Neuronal stem cell (in vitro differentiated cells): ENCODE results near the gene FER.
"Not testable (repeated sequence)": the region's sequence is repeated elsewhere in the genome, so short reads cannot be mapped to it uniquely, and the experiment has no call there.

Experiments
- DNase-seq: peaks from one replicate; pipeline ENCODE4 v3.0.0-alpha.2; 2013; ENCODE audit warnings: low spot score
- H2AFZ ChIP-seq: one replicate; pipeline ENCODE4 v1.6.1; 2013; ENCODE audit warnings: mild to moderate bottlenecking, low read length, inconsistent platforms
- H2AK5ac ChIP-seq: 2 replicates; pipeline ENCODE4 v1.6.1; 2013; ENCODE audit warnings: low read depth, mild to moderate bottlenecking, inconsistent platforms, low read length, moderate library complexity, mixed read lengths
- H2BK120ac ChIP-seq: 2 replicates; pipeline ENCODE4 v1.6.1; 2013; ENCODE audit warnings: low read depth, mild to moderate bottlenecking, inconsistent platforms, low read length, moderate library complexity, mixed read lengths
- H2BK12ac ChIP-seq: one replicate; pipeline ENCODE4 v1.6.1; 2013; ENCODE audit warnings: low read length, inconsistent platforms
- H2BK15ac ChIP-seq: 2 replicates; pipeline ENCODE4 v1.6.1; 2013; ENCODE audit warnings: mild to moderate bottlenecking, low read length, inconsistent platforms, mixed read lengths
- H2BK5ac ChIP-seq: one replicate; pipeline ENCODE4 v1.6.1; 2013; ENCODE audit warnings: inconsistent platforms, mild to moderate bottlenecking, low read length, moderate library complexity
- H3K14ac ChIP-seq: one replicate; pipeline ENCODE4 v1.6.1; 2013; ENCODE audit warnings: low read length, inconsistent platforms
- H3K18ac ChIP-seq: 2 replicates; pipeline ENCODE4 v1.6.1; 2013; ENCODE audit warnings: low read length, inconsistent platforms
- H3K23ac ChIP-seq: 2 replicates; pipeline ENCODE4 v1.6.1; 2013; ENCODE audit warnings: low read depth, mild to moderate bottlenecking, mixed read lengths, low read length, inconsistent platforms; ENCODE audit not compliant: poor library complexity
- H3K27ac ChIP-seq: replicated peaks from 3 replicates; pipeline ENCODE4 v1.5.1; 2013; ENCODE audit warnings: low read length, inconsistent platforms
- H3K27me3 ChIP-seq, 3 experiments: 2 replicates each; pipeline ENCODE4 v1.6.1; 2013; ENCODE audit warnings: low read length in 3 of 3, mild to moderate bottlenecking in 2 of 3, inconsistent platforms in 1 of 3, low read depth in 1 of 3, mixed read lengths in 1 of 3, moderate library complexity in 1 of 3; ENCODE audit not compliant: control insufficient read depth in 3 of 3, insufficient read depth in 3 of 3
- H3K36me3 ChIP-seq, 2 donors: replicated peaks in 1 of 2; 2 replicates each; pipeline ENCODE4 v1.6.1; 2013; ENCODE audit warnings: low read length in 2 of 2; ENCODE audit not compliant: control insufficient read depth in 2 of 2, insufficient read depth in 2 of 2
- H3K4ac ChIP-seq: 2 replicates; pipeline ENCODE4 v1.6.1; 2013; ENCODE audit warnings: inconsistent platforms, mild to moderate bottlenecking, low read length, moderate library complexity
- H3K4me1 ChIP-seq, 2 donors: 1 replicate in 1 of 2; 2 replicates in 1 of 2; pipeline ENCODE4 v1.6.1; 2013; ENCODE audit warnings: low read length in 2 of 2, low read depth in 1 of 2; ENCODE audit not compliant: control insufficient read depth in 2 of 2, insufficient read depth in 1 of 2
- H3K4me2 ChIP-seq: one replicate; pipeline ENCODE4 v1.6.1; 2013; ENCODE audit warnings: mild to moderate bottlenecking, low read length, inconsistent platforms; ENCODE audit not compliant: insufficient read depth, poor library complexity, severe bottlenecking
- H3K4me3 ChIP-seq, 2 donors: 2 replicates each; pipeline ENCODE4 v1.5.1; 2013; ENCODE audit warnings: low read length in 2 of 2, mild to moderate bottlenecking in 2 of 2, inconsistent platforms in 1 of 2, moderate library complexity in 1 of 2
- H3K79me1 ChIP-seq: one replicate; pipeline ENCODE4 v1.6.1; 2013; ENCODE audit warnings: low read depth, mild to moderate bottlenecking, inconsistent platforms, low read length, moderate library complexity
- H3K9ac ChIP-seq: one replicate; pipeline ENCODE4 v1.6.1; 2013; ENCODE audit warnings: mild to moderate bottlenecking, low read depth, low read length, inconsistent platforms; ENCODE audit not compliant: poor library complexity
- H3K9me3 ChIP-seq, 2 donors: replicated peaks in 1 of 2; 2 replicates each; pipeline versions ENCODE3 to v1.6.1; 2013; ENCODE audit warnings: low read length in 2 of 2, mild to moderate bottlenecking in 2 of 2, inconsistent platforms in 1 of 2, low read depth in 1 of 2, mixed read lengths in 1 of 2, moderate library complexity in 1 of 2; ENCODE audit not compliant: control insufficient read depth in 2 of 2, insufficient read depth in 1 of 2
- H4K8ac ChIP-seq: one replicate; pipeline ENCODE4 v1.6.1; 2013; ENCODE audit warnings: low read depth, mild to moderate bottlenecking, inconsistent platforms, low read length, moderate library complexity
- H4K91ac ChIP-seq: one replicate; pipeline ENCODE4 v1.6.1; 2013; ENCODE audit warnings: low read length, low read depth, mild to moderate bottlenecking, inconsistent platforms; ENCODE audit not compliant: poor library complexity
- WGBS, 2 donors: extraction: QIAGEN DNeasy Blood & Tissue Kit; methylation state at CpG; one replicate each; pipeline ENCODE4 v1.1.7; 2013; ENCODE audit warnings: missing lambda C conversion rate in 2 of 2, mixed read lengths in 1 of 2; ENCODE audit not compliant: insufficient read length in 2 of 2, insufficient replicate concordance in 1 of 2; ENCODE audit errors: extremely low coverage in 2 of 2; 5-methylcytosine and 5-hydroxymethylcytosine counted together

The FER gene

GRCh38 chr5:109041317-109041716 is 293.6 kb downstream of the FER start:
- no peak overlapping the region for H3K23ac ChIP-seq
- no peak overlapping the region for H3K9ac ChIP-seq
- H4K8ac ChIP-seq, result no peak overlapping the region
- H3K79me1 ChIP-seq, result no peaks in the 10 kb centered on the region
- no peak overlapping the region for H2BK12ac ChIP-seq
- H4K91ac ChIP-seq, result no peak overlapping the region
- no peak overlapping the region for H3K4ac ChIP-seq
- DNase-seq, result no peak
- no peak overlapping the region for H2BK120ac ChIP-seq
- no peak overlapping the region for H2AFZ ChIP-seq
- H2AK5ac ChIP-seq, result no peak overlapping the region
- no peak overlapping the region for H2BK5ac ChIP-seq
- H3K4me2 ChIP-seq, result no peak overlapping the region
- H3K18ac ChIP-seq, result no peak overlapping the region
- H3K9me3 ChIP-seq, result no peaks in the 10 kb centered on the region
- H3K36me3 ChIP-seq, result no peaks in the 10 kb centered on the region
- no peak overlapping the region for H2BK15ac ChIP-seq
- peaks cover 0 to 2% of the 10 kb centered on the region in 2 donors for H3K4me1 ChIP-seq
- H3K14ac ChIP-seq, result no peak overlapping the region
- H3K27me3 ChIP-seq, result no peaks in the 10 kb centered on the region
- 100% methylated on average over 1 of the region's 3 CpGs; no CpG with 5 or more reads in 1 of the 2 donors for WGBS, 2 donors
- H3K27ac ChIP-seq, result no peak overlapping the region
- H3K4me3 ChIP-seq, result no peak overlapping the region

- no peaks in the 10 kb centered on the region for H3K79me1 ChIP-seq
- no peaks in the 10 kb centered on the region for H3K9me3 ChIP-seq
- H2BK5ac ChIP-seq, result no peak overlapping the region
- H2AK5ac ChIP-seq, result no peak overlapping the region
- no CpG with 5 or more reads among the region's 2 CpGs for WGBS, 2 donors
- no peak for DNase-seq
- no peak overlapping the region for H3K4me2 ChIP-seq
- H3K4ac ChIP-seq, result no peak overlapping the region
- no peak overlapping the region for H4K8ac ChIP-seq
- H3K27ac ChIP-seq, result no peak overlapping the region
- H2AFZ ChIP-seq, result no peak overlapping the region
- H3K27me3 ChIP-seq, result no peaks in the 10 kb centered on the region
- no peaks in the 10 kb centered on the region for H3K4me1 ChIP-seq
- H2BK120ac ChIP-seq, result no peak overlapping the region
- no peak overlapping the region for H4K91ac ChIP-seq
- H3K4me3 ChIP-seq, result no peak overlapping the region
- no peak overlapping the region for H2BK12ac ChIP-seq
- no peak overlapping the region for H3K18ac ChIP-seq
- no peak overlapping the region for H3K23ac ChIP-seq
- no peak overlapping the region for H3K9ac ChIP-seq
- no peak overlapping the region for H2BK15ac ChIP-seq
- H3K14ac ChIP-seq, result no peak overlapping the region
- H3K36me3 ChIP-seq, result no peaks in the 10 kb centered on the region
These were observed 298.0 kb downstream of the FER start for GRCh38 chr5:109045710-109046109.

GRCh38 chr5:109049565-109049964 is 301.9 kb downstream of the FER start:
- Histone ChIP-seq H3K23ac (no peak overlapping the region), H3K27me3 (no peaks in the 10 kb centered on the region), H4K8ac (no peak overlapping the region), H2AK5ac (no peak overlapping the region), H4K91ac (no peak overlapping the region), H3K4me1 (no peaks in the 10 kb centered on the region), H3K4me2 (no peak overlapping the region), H3K79me1 (no peaks in the 10 kb centered on the region), H3K14ac (no peak overlapping the region), H3K27ac (no peak overlapping the region), H3K18ac (no peak overlapping the region), H2AFZ (no peak overlapping the region), H2BK120ac (no peak overlapping the region), H3K9ac (no peak overlapping the region), H2BK12ac (no peak overlapping the region), H3K4me3 (no peak overlapping the region), H2BK15ac (no peak overlapping the region), H3K36me3 (peaks cover 0 to 6% of the 10 kb centered on the region in 2 donors), H3K9me3 (no peaks in the 10 kb centered on the region), H3K4ac (no peak overlapping the region), H2BK5ac (no peak overlapping the region)
- WGBS, 2 donors, result no CpG with 5 or more reads among the region's 1 CpG
- no peak for DNase-seq

GRCh38 chr5:109050321-109050720 is 302.6 kb downstream of the FER start:
- H3K9ac ChIP-seq, H2BK12ac ChIP-seq, H3K14ac ChIP-seq, H3K9me3 ChIP-seq, H3K27ac ChIP-seq, H4K8ac ChIP-seq, H2BK120ac ChIP-seq, H2AFZ ChIP-seq, H2AK5ac ChIP-seq, H3K23ac ChIP-seq, H2BK5ac ChIP-seq, H4K91ac ChIP-seq, H3K4me1 ChIP-seq, H3K4me2 ChIP-seq, H3K36me3 ChIP-seq, H3K4ac ChIP-seq, H2BK15ac ChIP-seq, DNase-seq, H3K4me3 ChIP-seq, H3K18ac ChIP-seq, H3K27me3 ChIP-seq, H3K79me1 ChIP-seq: not testable (repeated sequence)
- WGBS, 2 donors, result no CpG with 5 or more reads among the region's 1 CpG
